Astrocyte (in vitro differentiated cells and primary cell): ENCODE measurements around the gene IRF2BPL.

Experiments used
- CTCF ChIP-seq: IDR thresholded peaks from 2 replicates; pipeline ENCODE4 v1.5.1; 2011; ENCODE audit warnings: low read depth, mild to moderate bottlenecking, inconsistent platforms, low read length, moderate library complexity; ENCODE audit not compliant: insufficient read depth
- EZH2 ChIP-seq: IDR thresholded peaks from 2 replicates; pipeline ENCODE4 v1.6.1; 2012; ENCODE audit warnings: mild to moderate bottlenecking, low read length, inconsistent platforms; ENCODE audit not compliant: insufficient read depth

GRCh38 chr14:77069551-77069950 lies 41.0 kb upstream of the IRF2BPL start:
- TF ChIP-seq CTCF (no peak), EZH2 (no peak)
